GM12878 (cell line): ENCODE measurements around the gene HCN1. TPM values are rescaled to one million over a fixed set of nuclear protein-coding genes. Genes with fewer than 3 reads are reported as not detected.

Experiments used
- ATAC-seq: fragments of 200-7000 bp; cut with Tn5 transposase; 3 replicates; pipeline ENCODE4 v1.9.1; 2020; ENCODE audit warnings: mild to moderate bottlenecking, moderate library complexity
- BruUV-seq: library from RNA; stranded (reverse); fragments of 400-500 nt; replicated peaks from 2 replicates; lab custom pipeline; 2021; lab: Mats Ljungman, UMichigan
- CTCF ChIA-PET: fragments of 300-600 bp; sonication (Branson Sonifier 250); formaldehyde crosslinking; extraction: SDS; loops from one replicate; lab custom pipeline; 2021; ENCODE audit warnings: inconsistent platforms; lab: Yijun Ruan, JAX
- POLR2A ChIA-PET: fragments of 350-600 bp; formaldehyde crosslinking; extraction: SDS; loops from one replicate; lab custom pipeline; 2021; ENCODE audit warnings: inconsistent platforms; lab: Charles Lee
- RAD21 ChIA-PET: fragments of 300-600 bp; sonication (Branson Sonifier 250); formaldehyde crosslinking; loops from one replicate; lab custom pipeline; 2023; ENCODE audit warnings: antibody characterized with exemption; ENCODE audit not compliant: unreplicated experiment; lab: Charles Lee
- SMC1A ChIA-PET: fragments of 300-600 bp; sonication (Branson Sonifier 250); formaldehyde crosslinking; loops from one replicate; lab custom pipeline; 2023; ENCODE audit not compliant: unreplicated experiment, uncharacterized antibody; lab: Charles Lee
- DNase-seq: peaks from one replicate; pipeline ENCODE4 v3.0.0-alpha.2; 2011; ENCODE audit warnings: low read depth, low spot score
- FAIRE-seq: peaks from 3 replicates; lab custom pipeline; 2011; peaks lifted over from hg19 to GRCh38; lab: Jason Lieb, UNC
- H2AFZ ChIP-seq: 2 replicates; pipeline ENCODE4 v1.6.0; 2011; ENCODE audit warnings: low read depth, low read length, control low read depth; ENCODE audit not compliant: control insufficient read depth
- H3K27ac ChIP-seq: 2 replicates; pipeline ENCODE4 v1.5.1; 2011; ENCODE audit warnings: control low read depth; ENCODE audit not compliant: control insufficient read depth, insufficient read depth
- H3K27me3 ChIP-seq, 2 experiments: replicated peaks in 1 of 2; 2 replicates each; pipeline versions ENCODE4 v1.6.0 to v1.6.1; 2011; ENCODE audit warnings: low read length in 1 of 2; ENCODE audit not compliant: control insufficient read depth in 2 of 2, insufficient read depth in 2 of 2
- H3K36me3 ChIP-seq, 2 experiments: 2 replicates each; pipeline ENCODE4 v1.5.1; 2011; ENCODE audit warnings: low read length in 1 of 2; ENCODE audit not compliant: control insufficient read depth in 2 of 2, insufficient read depth in 2 of 2
- H3K4me1 ChIP-seq: 2 replicates; pipeline ENCODE4 v1.6.1; 2011; ENCODE audit warnings: mild to moderate bottlenecking, low read length, moderate library complexity, mixed read lengths; ENCODE audit not compliant: control insufficient read depth, insufficient read depth
- H3K4me2 ChIP-seq: 2 replicates; pipeline ENCODE4 v1.6.0; 2011; ENCODE audit warnings: control low read depth; ENCODE audit not compliant: control insufficient read depth, insufficient read depth
- H3K4me3 ChIP-seq: fragments of 200-600 bp; sonication (generic); 2 replicates; pipeline ENCODE4 v1.5.1; 2016
- H3K79me2 ChIP-seq: 2 replicates; pipeline ENCODE4 v1.6.0; 2011; ENCODE audit warnings: low read length; ENCODE audit not compliant: control insufficient read depth, insufficient read depth
- H3K9ac ChIP-seq: 2 replicates; pipeline ENCODE4 v1.8.0; 2011; ENCODE audit warnings: low read length, control low read depth, mixed read lengths; ENCODE audit not compliant: control insufficient read depth, insufficient read depth
- H3K9me3 ChIP-seq: replicated peaks from 3 replicates; pipeline ENCODE4 v1.5.1; 2011; ENCODE audit warnings: mild to moderate bottlenecking, low read length; ENCODE audit not compliant: control insufficient read depth, insufficient read depth
- H4K20me1 ChIP-seq: 2 replicates; pipeline ENCODE4 v1.6.0; 2011; ENCODE audit not compliant: control insufficient read depth, insufficient read depth
- CBFB ChIP-seq: IDR thresholded peaks from 2 replicates; pipeline ENCODE4 v1.6.1; 2016; ENCODE audit warnings: antibody characterized with exemption, low read depth
- CEBPZ ChIP-seq: fragments of 150-350 bp; IDR thresholded peaks from 2 replicates; pipeline ENCODE4 v1.6.1; 2016; ENCODE audit warnings: low read depth, low read length
- CHD2 ChIP-seq: IDR thresholded peaks from 2 replicates; pipeline ENCODE4 v1.6.1; 2011; ENCODE audit warnings: low read depth, low read length, improper control_type of control experiment, borderline replicate concordance
- CUX1 ChIP-seq: IDR thresholded peaks from 2 replicates; pipeline ENCODE4 v1.6.1; 2012; ENCODE audit warnings: improper control_type of control experiment, low read depth, low read length; ENCODE audit not compliant: insufficient replicate concordance
- GATAD2B ChIP-seq: fragments of 450-650 bp; conservative IDR thresholded peaks from 2 replicates; pipeline ENCODE4 v1.6.1; 2017; ENCODE audit warnings: low read depth, mild to moderate bottlenecking, moderate library complexity
- NFIC ChIP-seq: IDR thresholded peaks from 2 replicates; pipeline ENCODE4 v1.6.1; 2012; ENCODE audit warnings: low read depth, mild to moderate bottlenecking, inconsistent platforms, low read length, moderate library complexity
- NR2F1 ChIP-seq: fragments of 450-650 bp; conservative IDR thresholded peaks from 2 replicates; pipeline ENCODE4 v1.6.1; 2017; ENCODE audit warnings: mild to moderate bottlenecking
- PBX3 ChIP-seq: IDR thresholded peaks from 2 replicates; pipeline ENCODE4 v1.6.1; 2011; ENCODE audit warnings: mild to moderate bottlenecking, low read depth, low read length, moderate library complexity; ENCODE audit not compliant: insufficient replicate concordance
- ZBTB33 ChIP-seq: fragments of 450-650 bp; IDR thresholded peaks from 2 replicates; pipeline ENCODE4 v1.6.1; 2017; ENCODE audit warnings: mild to moderate bottlenecking
- whole genome bisulfite sequencing: methylation state at CpG from one replicate; pipeline ENCODE4 v1.1.6; 2016; ENCODE audit warnings: low lambda C conversion rate; ENCODE audit not compliant: insufficient replicate concordance, insufficient coverage; ENCODE audit errors: missing lambda C conversion rate; 5-methylcytosine and 5-hydroxymethylcytosine counted together
- in situ Hi-C: fragments of 300-500 bp; cut with MboI; formaldehyde crosslinking; loops from 9 replicates; pipeline ENCODE4 v1.14.3; 2018; ENCODE audit warnings: mixed read lengths
- intact Hi-C: fragments of 100-400 bp; cut with micrococcal nuclease; formaldehyde crosslinking; loops from one replicate; pipeline ENCODE4 v1.14.2; 2022; ENCODE audit not compliant: unreplicated experiment
- polyA plus RNA-seq, 11 experiments: library from polyadenylated mRNA; depleted of rRNA in 4 of 11; unstranded in 6 of 11; stranded (reverse) in 5 of 11; fragments of >200 nt; fragmentation: Nextera tagmentation in 4 of 11; fragmentation: Illumina TruSeq in 1 of 11; extraction: Ambion mirVana in 4 of 11; extraction: Trizol in 1 of 11; gene quantifications; 1 replicate in 1 of 11; 2 replicates in 10 of 11; pipeline versions ENCODE4 v1.2.1 to v1.2.3, GENCODE V29; 2011 to 2016; ENCODE audit warnings: inconsistent platforms in 2 of 11, missing spikeins in 2 of 11, low read depth in 1 of 11
- total RNA-seq, 4 experiments: library from RNA; depleted of rRNA in 3 of 4; stranded (reverse); fragments of >200 nt in 3 of 4; fragmentation: Illumina TruSeq in 1 of 4; extraction: Trizol in 1 of 4; gene quantifications; 2 replicates each; pipeline versions ENCODE4 v1.2.1 to v1.2.3, GENCODE V29; 2013 to 2021

The HCN1 gene
- total and polyA plus RNA-seq, 10 of the 15 experiments (the other 5 are each of a cell fraction or from before 2014, with no cell fraction given), result not detected

- no peak for FAIRE-seq
- Histone ChIP-seq H3K4me1 (no peaks in the 10 kb centered on the region), H2AFZ (no peak overlapping the region), H3K9me3 (no peaks in the 10 kb centered on the region), H3K9ac (no peak overlapping the region), H3K4me3 (no peak overlapping the region), H4K20me1 (no peaks in the 10 kb centered on the region), H3K4me2 (no peak overlapping the region), H3K36me3 (no peaks in the 10 kb centered on the region), H3K27ac (no peak overlapping the region), H3K79me2 (no peaks in the 10 kb centered on the region), H3K27me3 (no peaks in the 10 kb centered on the region)
- no peak for DNase-seq
- ChIA-PET SMC1A (interaction anchor here (1.4 kb wide), 1 partner anchor 15 kb away, joined by 3 read pairs; no protein-coding TSS in a partner anchor), CTCF (no interaction called here), RAD21 (interaction anchor here (0.6 kb wide), 1 partner anchor 134 kb away, joined by 3 read pairs; no protein-coding TSS in a partner anchor), POLR2A (no interaction called here)
- WGBS, result 0% methylated on average over 2 of the region's 2 CpGs
- no peak for ATAC-seq
- no TSS peak for BruUV-seq
- intact Hi-C loops (no loop called here), in situ Hi-C loops (no loop called here)
- TF ChIP-seq PBX3, result no peak
- no peak for TF ChIP-seq CEBPZ
- no peak for TF ChIP-seq CHD2
- TF ChIP-seq CBFB, result no peak
- TF ChIP-seq NFIC, result no peak
- no peak for TF ChIP-seq CUX1
- TF ChIP-seq ZBTB33, result no peak
- TF ChIP-seq GATAD2B, result no peak
- no peak for TF ChIP-seq NR2F1
Measured at GRCh38 chr5:45336464-45336863, 359.7 kb downstream of the HCN1 start.
